Activated effector memory CD4-positive, alpha-beta T cell treated with Interleukin-2 at 50 U/mL for 16 hours (primary cell): ENCODE data around the gene TM7SF3.
"Not testable (repeated sequence)": the region's sequence is repeated elsewhere in the genome, so short reads cannot be mapped to it uniquely, and the experiment has no call there.

ENCODE experiments used
- DNase-seq: peaks from one replicate; pipeline ENCODE4 v3.0.0-alpha.2; 2020

The TM7SF3 gene

GRCh38 chr12:26976687-26977086 is 37.5 kb downstream of the TM7SF3 start:
- DNase-seq = no peak

GRCh38 chr12:26971963-26972362 is 42.2 kb downstream of the TM7SF3 start:
- peak; percentile 29 for DNase-seq

GRCh38 chr12:26970136-26970535 is 44.0 kb downstream of the TM7SF3 start:
- no peak for DNase-seq

GRCh38 chr12:26966842-26967241 is 47.3 kb downstream of the TM7SF3 start:
- DNase-seq = no peak

GRCh38 chr12:26963413-26963812 is 50.8 kb downstream of the TM7SF3 start:
- no peak for DNase-seq

- DNase-seq = no peak
Measured at GRCh38 chr12:26961803-26962202, 52.4 kb downstream of the TM7SF3 start.

- not testable (repeated sequence) for DNase-seq
Measured at GRCh38 chr12:26961391-26961790, 52.8 kb downstream of the TM7SF3 start.

- no peak for DNase-seq
Measured at GRCh38 chr12:26954027-26954426, 60.2 kb downstream of the TM7SF3 start.

- DNase-seq = no peak
Measured at GRCh38 chr12:26953447-26953846, 60.7 kb downstream of the TM7SF3 start.

GRCh38 chr12:26948309-26948708 is 65.9 kb downstream of the TM7SF3 start:
- DNase-seq = no peak

GRCh38 chr12:26941215-26941594 is 73.0 kb downstream of the TM7SF3 start:
- DNase-seq = no peak

GRCh38 chr12:26940516-26941214 is 73.5 kb downstream of the TM7SF3 start:
- no peak for DNase-seq

- no peak for DNase-seq
Measured at GRCh38 chr12:26939953-26940352, 74.2 kb downstream of the TM7SF3 start.

GRCh38 chr12:26939192-26939832 is 74.9 kb downstream of the TM7SF3 start:
- no peak for DNase-seq

GRCh38 chr12:26938701-26939062 is 75.5 kb downstream of the TM7SF3 start:
- DNase-seq = no peak

GRCh38 chr12:26937863-26938700 is 76.1 kb downstream of the TM7SF3 start, which contains the start of the genes FGFR1OP2 and INTS13:
FGFR1OP2 (plus strand) TSS chr12:26938470; CDS start chr12:26954159, 15,689 bp downstream.
INTS13 (minus strand) TSS chr12:26937981; CDS start chr12:26936803, 1,178 bp downstream.
- DNase-seq = peak; percentile 92

- DNase-seq = no peak
Measured at GRCh38 chr12:26937443-26937862, 76.7 kb downstream of the TM7SF3 start.

GRCh38 chr12:26936559-26937442 is 77.4 kb downstream of the TM7SF3 start:
- no peak for DNase-seq

- DNase-seq = no peak
Measured at GRCh38 chr12:26935636-26936378, 78.4 kb downstream of the TM7SF3 start.

- no peak for DNase-seq
Measured at GRCh38 chr12:26929590-26929989, 84.6 kb downstream of the TM7SF3 start.

- DNase-seq = no peak
Measured at GRCh38 chr12:26928661-26929060, 85.5 kb downstream of the TM7SF3 start.
